Measurements from ENCODE around the gene CRYBB1.

The CRYBB1 gene

GRCh38 chr22:26580240-26580962, 37.4 kb downstream of the CRYBB1 start:
- TF ChIP-seq CTCF (IDR thresholded peaks at IDR 0.05), result no peak

GRCh38 chr22:26579331-26579886, 38.4 kb downstream of the CRYBB1 start:
- TF ChIP-seq CTCF (IDR thresholded peaks at IDR 0.05), result no peak

- TF ChIP-seq CTCF (IDR thresholded peaks at IDR 0.05), result no peak
Observed at GRCh38 chr22:26577081-26577480, 40.7 kb downstream of the CRYBB1 start.

DNA sequence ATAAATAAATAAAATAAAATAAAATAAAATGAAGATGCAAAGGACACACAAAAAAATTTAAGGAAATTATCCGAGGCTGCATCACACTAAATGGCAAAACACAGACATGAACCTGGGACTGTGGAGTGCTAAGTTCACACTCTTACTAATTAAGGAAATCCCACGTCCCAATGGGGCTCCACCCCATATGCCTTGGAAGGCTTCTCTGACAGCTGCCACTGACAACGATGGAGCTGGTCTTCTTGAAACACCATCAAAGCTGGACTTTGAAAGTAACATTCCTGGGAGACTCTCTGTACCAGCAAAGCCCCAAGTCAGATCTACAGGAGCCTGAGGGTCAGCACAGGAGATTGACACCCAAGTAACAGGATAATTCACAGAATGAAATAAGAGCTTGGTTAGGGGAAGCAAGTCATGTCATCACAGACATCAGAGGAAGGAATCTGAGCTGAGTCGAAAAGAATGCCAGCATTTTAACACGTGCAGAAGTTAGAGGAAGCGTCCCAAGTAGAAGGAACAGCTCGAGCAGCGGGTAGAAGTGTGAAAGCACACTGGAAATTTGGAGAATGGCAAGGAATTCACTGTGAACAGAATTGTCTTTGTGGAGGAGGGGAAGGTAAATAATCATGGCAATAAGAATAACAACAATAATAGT, 41.7 kb downstream of the CRYBB1 start:
- no peak for TF ChIP-seq CTCF (IDR thresholded peaks at IDR 0.05)

GRCh38 chr22:26574001-26574723, 43.7 kb downstream of the CRYBB1 start:
- TF ChIP-seq CTCF (IDR thresholded peaks at IDR 0.05), result no peak

GRCh38 chr22:26573026-26573662, 44.7 kb downstream of the CRYBB1 start:
- TF ChIP-seq CTCF (IDR thresholded peaks at IDR 0.05), result no peak

- no peak for TF ChIP-seq CTCF (IDR thresholded peaks at IDR 0.05)
Observed at GRCh38 chr22:26570864-26571525, 46.8 kb downstream of the CRYBB1 start.

Measured in LNCAP (cell line).